Endothelial cell of umbilical vein (primary cell): ENCODE measurements around the gene DSCAML1. TPM values are rescaled to one million over a fixed set of nuclear protein-coding genes. Genes with fewer than 3 reads are reported as not detected.

Experiments used
- BruUV-seq: library from RNA; stranded (reverse); fragments of 400-500 nt; replicated peaks from 2 replicates; lab custom pipeline; 2021; lab: Mats Ljungman, UMichigan
- CTCF ChIA-PET: fragments of 300-600, 350-600 bp; sonication (Branson Sonifier 250); formaldehyde crosslinking; loops from one replicate; lab custom pipeline; 2021; ENCODE audit warnings: antibody characterized with exemption, inconsistent platforms; lab: Charles Lee
- POLR2A ChIA-PET: fragments of 300-600, 350-600 bp; sonication (Branson Sonifier 250); formaldehyde crosslinking; loops from one replicate; lab custom pipeline; 2021; ENCODE audit warnings: antibody characterized with exemption, inconsistent platforms; lab: Charles Lee
- DNase-seq: peaks from one replicate; pipeline ENCODE4 v3.0.0-alpha.2; 2011; ENCODE audit warnings: low read depth, low spot score
- FAIRE-seq: peaks from 2 replicates; lab custom pipeline; 2011; peaks lifted over from hg19 to GRCh38; lab: Jason Lieb, UNC
- H2AFZ ChIP-seq: 2 replicates; pipeline ENCODE4 v1.6.0; 2012; ENCODE audit warnings: low read depth, low read length, control low read depth, inconsistent platforms
- H3K27ac ChIP-seq: 2 replicates; pipeline ENCODE4 v1.5.1; 2011; ENCODE audit warnings: low read depth, mild to moderate bottlenecking, control low read depth, low read length, moderate library complexity; ENCODE audit not compliant: insufficient read depth
- H3K27me3 ChIP-seq, 2 experiments: 2 replicates each; pipeline versions ENCODE4 v1.6.0 to v1.6.1; 2011; ENCODE audit warnings: low read length in 2 of 2, mixed read lengths in 1 of 2; ENCODE audit not compliant: control insufficient read depth in 2 of 2, insufficient read depth in 2 of 2
- H3K36me3 ChIP-seq, 2 experiments: 2 replicates in 1 of 2; 3 replicates in 1 of 2; pipeline ENCODE4 v1.5.1; 2011; ENCODE audit warnings: low read length in 2 of 2, mild to moderate bottlenecking in 1 of 2, moderate library complexity in 1 of 2; ENCODE audit not compliant: control insufficient read depth in 2 of 2, insufficient read depth in 2 of 2; ENCODE audit errors: extremely low read depth in 1 of 2
- H3K4me1 ChIP-seq: 3 replicates; pipeline ENCODE4 v1.5.1; 2011; ENCODE audit warnings: mild to moderate bottlenecking, low read length; ENCODE audit not compliant: control insufficient read depth, insufficient read depth; ENCODE audit errors: extremely low read depth
- H3K4me2 ChIP-seq: 2 replicates; pipeline ENCODE4 v1.6.1; 2011; ENCODE audit warnings: low read length, control low read depth, mixed read lengths; ENCODE audit not compliant: insufficient read depth
- H3K4me3 ChIP-seq, 3 experiments: fragments of 200-600 bp in 1 of 3; sonication (generic), shearing (Covaris generic) in 1 of 3; replicated peaks in 1 of 3; 2 replicates each; pipeline ENCODE4 v1.5.1; 2011 to 2016; ENCODE audit warnings: control low read depth in 3 of 3, low read length in 3 of 3, mild to moderate bottlenecking in 2 of 3, inconsistent platforms in 1 of 3, low read depth in 1 of 3, moderate library complexity in 1 of 3; ENCODE audit not compliant: insufficient read depth in 1 of 3
- H3K79me2 ChIP-seq: 2 replicates; pipeline ENCODE4 v1.6.0; 2012; ENCODE audit warnings: low read length, inconsistent platforms; ENCODE audit not compliant: control insufficient read depth, insufficient read depth
- H3K9ac ChIP-seq: replicated peaks from 2 replicates; pipeline ENCODE3; 2011; ENCODE audit warnings: low read length, control low read depth; ENCODE audit not compliant: insufficient read depth; ENCODE audit errors: extremely low read depth
- H3K9me1 ChIP-seq: replicated peaks from 3 replicates; pipeline ENCODE4 v1.6.0; 2011; ENCODE audit warnings: mild to moderate bottlenecking, low read length; ENCODE audit not compliant: control insufficient read depth, insufficient read depth; ENCODE audit errors: extremely low read depth
- H3K9me3 ChIP-seq: replicated peaks from 2 replicates; pipeline ENCODE4 v1.5.1; 2012; ENCODE audit warnings: low read length, inconsistent platforms; ENCODE audit not compliant: control insufficient read depth, insufficient read depth
- H4K20me1 ChIP-seq: replicated peaks from 2 replicates; pipeline ENCODE3; 2011; ENCODE audit warnings: mild to moderate bottlenecking, low read length; ENCODE audit not compliant: control insufficient read depth, insufficient read depth; ENCODE audit errors: extremely low read depth
- CTCF ChIP-seq, 2 donors: IDR thresholded peaks; 1 replicate in 1 of 2; 2 replicates in 1 of 2; pipeline ENCODE4 v1.5.1; 2011; ENCODE audit warnings: low read length in 2 of 2, mild to moderate bottlenecking in 2 of 2, moderate library complexity in 2 of 2, control low read depth in 1 of 2, inconsistent platforms in 1 of 2, low read depth in 1 of 2; ENCODE audit not compliant: insufficient read depth in 1 of 2; ENCODE audit errors: extremely low read depth in 1 of 2
- EZH2 ChIP-seq: IDR thresholded peaks from 2 replicates; pipeline ENCODE4 v1.6.1; 2012; ENCODE audit warnings: borderline replicate concordance, low read depth, mild to moderate bottlenecking, moderate library complexity, low read length, inconsistent platforms; ENCODE audit not compliant: severe bottlenecking
- FOS ChIP-seq: IDR thresholded peaks from 2 replicates; pipeline ENCODE4 v1.6.1; 2011; ENCODE audit warnings: mild to moderate bottlenecking, low read length, moderate library complexity, borderline replicate concordance; ENCODE audit not compliant: insufficient read depth
- GATA2 ChIP-seq: IDR thresholded peaks from 2 replicates; pipeline ENCODE4 v1.7.0; 2011; ENCODE audit warnings: low read depth, mild to moderate bottlenecking, moderate library complexity, mixed read lengths, low read length; ENCODE audit not compliant: insufficient read length, insufficient read depth
- JUN ChIP-seq: IDR thresholded peaks from 2 replicates; pipeline ENCODE4 v1.6.1; 2011; ENCODE audit warnings: borderline replicate concordance, low read depth; ENCODE audit not compliant: insufficient read length, insufficient read depth
- MAX ChIP-seq: IDR thresholded peaks from 2 replicates; pipeline ENCODE4 v1.6.1; 2011; ENCODE audit not compliant: insufficient read depth, insufficient read length
- MYC ChIP-seq: IDR thresholded peaks from one replicate; pipeline ENCODE4 v1.6.1; 2011; ENCODE audit warnings: mild to moderate bottlenecking, low read depth, low read length
- POLR2A ChIP-seq: IDR thresholded peaks from 2 replicates; pipeline ENCODE4 v1.6.1; 2012; ENCODE audit warnings: low read depth, mild to moderate bottlenecking, control low read depth, low read length
- POLR2AphosphoS5 ChIP-seq: IDR thresholded peaks from 2 replicates; pipeline ENCODE4 v1.6.1; 2012; ENCODE audit warnings: low read depth, mild to moderate bottlenecking, control low read depth, low read length, moderate library complexity; ENCODE audit not compliant: insufficient read depth
- dilution Hi-C: fragments of 300-500 bp; cut with MboI; formaldehyde crosslinking; loops from one replicate; pipeline ENCODE4 v1.15.0; 2019; ENCODE audit warnings: low sequenced_read_pairs; ENCODE audit not compliant: extremely low pct_ligation_motif_present
- intact Hi-C: fragments of 100-400 bp; cut with micrococcal nuclease; formaldehyde crosslinking; loops from one replicate; pipeline ENCODE4 v1.10.0; 2022
- polyA plus RNA-seq, 4 experiments: library from polyadenylated mRNA; depleted of rRNA in 3 of 4; stranded (reverse) in 3 of 4; unstranded in 1 of 4; fragments of >200 nt; gene quantifications; 2 replicates each; pipeline versions ENCODE4 v1.2.1 to v1.2.3, GENCODE V29; 2011 to 2012; ENCODE audit warnings: missing spikeins in 1 of 4
- total RNA-seq: library from RNA; stranded (reverse); gene quantifications from 2 replicates; pipeline ENCODE4 v1.2.3, GENCODE V29; 2021

DSCAML1 gene
- total and polyA plus RNA-seq, 2 donors (not counting 3 experiments of a cell fraction or from before 2014, with no cell fraction given): not detected

- no peak overlapping the region for H3K9ac ChIP-seq
- no peak for FAIRE-seq
- H3K9me1 ChIP-seq: no peaks in the 10 kb centered on the region
- ChIA-PET POLR2A (no interaction called here), CTCF (no interaction called here)
- dilution Hi-C loops: no loop called here
- H3K36me3 ChIP-seq: no peaks in the 10 kb centered on the region
- H3K4me2 ChIP-seq: no peak overlapping the region
- no peaks in the 10 kb centered on the region for H3K9me3 ChIP-seq
- DNase-seq: no peak
- no peaks in the 10 kb centered on the region for H4K20me1 ChIP-seq
- no peaks in the 10 kb centered on the region for H3K79me2 ChIP-seq
- intact Hi-C loops: no loop called here
- H3K4me3 ChIP-seq: no peak overlapping the region
- TF ChIP-seq POLR2AphosphoS5 (no peak), POLR2A (no peak), FOS (no peak), EZH2 (no peak), CTCF (IDR thresholded peaks at IDR 0.05; ENCODE audit: extremely low read depth in 1 of 2, insufficient read depth in 1 of 2, low read depth in 1 of 2, low read length in 2 of 2) (no peak), MAX (no peak), GATA2 (no peak), JUN (no peak), MYC (no peak)
- no peaks in the 10 kb centered on the region for H3K27me3 ChIP-seq
- H3K4me1 ChIP-seq: no peaks in the 10 kb centered on the region
- H3K27ac ChIP-seq: no peak overlapping the region
- no TSS peak for BruUV-seq
- H2AFZ ChIP-seq: no peak overlapping the region
Measured at GRCh38 chr11:117652521-117652920, 144.5 kb downstream of the DSCAML1 start.
